Activated T-cell treated with anti-CD3 and anti-CD28 coated beads for 48 hours (primary cell): ENCODE results near the gene GRHPR.
"Not testable (repeated sequence)": the region's sequence is repeated elsewhere in the genome, so short reads cannot be mapped to it uniquely, and the experiment has no call there.

Source experiments
- DNase-seq: peaks from one replicate; pipeline ENCODE4 v3.0.0-alpha.2; 2020; ENCODE audit warnings: low read depth

GRHPR gene

DNA sequence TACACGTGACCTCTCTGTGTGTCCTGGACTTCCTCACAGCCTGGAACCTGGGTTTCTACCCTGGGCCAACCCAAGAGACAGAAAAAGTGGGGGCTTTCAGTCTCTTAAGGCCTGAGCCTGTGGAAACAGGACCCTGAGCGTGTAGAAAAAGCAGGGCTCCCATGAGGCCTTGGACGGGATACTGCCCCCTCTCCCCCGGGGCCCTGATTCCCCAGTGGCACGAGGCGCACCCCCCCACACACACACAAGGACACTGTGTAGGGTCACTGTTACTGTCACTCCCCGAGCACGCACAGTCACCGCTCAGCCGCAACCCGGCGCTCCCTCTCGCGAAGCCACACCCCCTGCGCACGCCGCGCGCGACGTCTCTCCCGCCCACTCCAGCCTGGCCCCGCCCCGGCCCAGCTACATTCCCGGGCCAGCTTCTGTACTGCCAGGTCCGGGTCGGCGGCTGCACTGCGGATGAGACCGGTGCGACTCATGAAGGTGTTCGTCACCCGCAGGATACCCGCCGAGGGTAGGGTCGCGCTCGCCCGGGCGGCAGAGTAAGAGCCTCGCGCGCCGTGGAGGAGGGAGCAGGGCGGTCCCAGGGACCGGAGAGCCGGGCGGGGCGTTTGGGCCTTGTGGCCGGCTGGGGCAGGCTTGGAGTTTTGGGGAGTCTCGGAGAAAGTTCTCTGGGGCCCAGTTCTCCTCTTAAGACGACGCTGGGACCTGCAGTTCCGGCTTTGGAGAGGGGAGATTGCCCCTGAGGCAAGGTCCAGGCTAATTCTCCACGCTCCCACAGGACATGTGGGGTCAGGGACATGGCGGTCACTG is at the start of gene GRHPR:
Gene GRHPR (plus strand): TSS at position 408 of the 816 bp plus-strand sequence. CDS start 55 bp downstream, at position 463.
- DNase-seq, result peak; percentile 90

- no peak for DNase-seq
These were observed 49.7 kb upstream of the GRHPR start for GRCh38 chr9:37372839-37373238.

GRCh38 chr9:37373621-37374020 is 48.9 kb upstream of the GRHPR start:
- DNase-seq, result no peak

GRCh38 chr9:37374892-37375291 is 47.6 kb upstream of the GRHPR start:
- DNase-seq, result no peak

- DNase-seq, result no peak
These were observed 44.5 kb upstream of the GRHPR start for GRCh38 chr9:37377688-37378612.

DNA sequence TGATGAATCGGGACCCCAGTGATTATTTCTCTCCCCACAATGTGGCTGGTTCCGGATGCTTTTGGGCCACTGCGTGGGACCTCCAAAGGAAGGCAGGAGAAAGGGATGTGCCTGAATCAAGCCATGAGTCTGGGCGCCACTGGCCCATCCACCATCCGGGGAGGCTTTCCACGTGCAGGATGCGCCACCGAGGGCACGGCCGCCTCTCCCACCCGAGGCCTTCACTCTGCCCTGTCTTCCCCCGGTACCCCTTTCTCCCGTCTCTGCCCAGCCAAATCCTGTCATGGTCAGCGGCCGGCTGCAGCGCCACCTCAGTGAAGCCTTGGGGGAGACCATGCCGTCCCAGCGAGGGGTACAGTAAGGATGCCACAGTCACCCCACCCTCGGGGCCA is 43.9 kb upstream of the GRHPR start:
- no peak for DNase-seq

DNA sequence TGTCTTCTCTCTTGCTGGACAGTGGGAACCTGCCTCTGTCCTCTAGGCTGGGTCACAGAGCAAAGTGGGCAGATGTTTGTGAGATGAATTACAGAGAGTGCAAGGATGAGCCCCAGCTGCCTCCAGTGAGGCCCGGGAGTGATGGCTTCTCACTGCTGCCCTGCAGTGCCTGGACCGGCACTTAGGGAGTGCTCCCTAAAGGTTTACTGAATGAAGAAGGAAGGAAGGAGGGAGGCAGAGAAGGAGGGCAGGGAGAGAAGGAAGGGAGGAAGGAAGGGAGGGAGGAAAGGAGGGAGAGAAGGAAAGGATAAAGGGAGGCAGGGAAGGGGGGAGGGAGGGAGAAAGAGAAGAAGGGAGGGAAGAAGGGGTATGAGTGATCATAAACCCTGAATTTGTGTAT is 42.7 kb upstream of the GRHPR start:
- DNase-seq, result no peak

- no peak for DNase-seq
These were observed 41.9 kb upstream of the GRHPR start for GRCh38 chr9:37380570-37380969.

DNA sequence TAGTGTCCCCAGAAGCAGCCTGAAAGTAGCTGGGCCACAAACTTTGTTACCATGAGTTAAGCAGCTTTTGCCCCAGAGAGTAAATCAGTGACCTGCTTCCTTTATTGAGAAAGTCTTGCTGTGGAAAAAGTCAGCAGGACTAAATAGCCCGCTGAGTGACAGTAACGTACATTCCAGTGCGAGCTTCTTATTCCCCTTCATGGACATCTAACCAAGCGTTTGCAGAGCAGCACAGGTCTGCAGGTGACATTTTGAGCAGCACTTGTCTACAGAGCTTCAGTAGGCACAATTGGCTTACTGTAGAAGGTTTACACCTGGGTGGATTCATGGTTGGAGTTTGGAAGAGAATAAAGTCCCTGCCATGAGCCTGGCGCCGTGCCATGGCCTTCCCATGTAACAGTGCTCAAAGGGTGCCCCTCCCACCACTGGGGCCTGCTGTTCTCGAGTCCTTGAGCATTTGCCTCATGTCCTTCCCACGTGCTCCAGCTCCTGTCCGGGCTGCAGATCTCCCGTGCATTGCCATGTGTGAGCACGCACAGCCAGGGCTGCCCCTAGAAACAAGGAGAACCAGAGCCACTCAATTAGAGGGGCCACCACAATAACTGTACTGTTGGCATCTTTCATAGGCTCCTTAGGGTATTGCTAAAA is 41.3 kb upstream of the GRHPR start:
- DNase-seq, result no peak

- DNase-seq, result no peak
These were observed 40.1 kb upstream of the GRHPR start for GRCh38 chr9:37382161-37382981.

- no peak for DNase-seq
These were observed 39.5 kb upstream of the GRHPR start for GRCh38 chr9:37382982-37383357.

GRCh38 chr9:37383393-37383792 is 39.1 kb upstream of the GRHPR start:
- no peak for DNase-seq

- DNase-seq, result no peak
These were observed 38.4 kb upstream of the GRHPR start for GRCh38 chr9:37383876-37384746.

- no peak for DNase-seq
These were observed 37.2 kb upstream of the GRHPR start for GRCh38 chr9:37385286-37385685.

DNA sequence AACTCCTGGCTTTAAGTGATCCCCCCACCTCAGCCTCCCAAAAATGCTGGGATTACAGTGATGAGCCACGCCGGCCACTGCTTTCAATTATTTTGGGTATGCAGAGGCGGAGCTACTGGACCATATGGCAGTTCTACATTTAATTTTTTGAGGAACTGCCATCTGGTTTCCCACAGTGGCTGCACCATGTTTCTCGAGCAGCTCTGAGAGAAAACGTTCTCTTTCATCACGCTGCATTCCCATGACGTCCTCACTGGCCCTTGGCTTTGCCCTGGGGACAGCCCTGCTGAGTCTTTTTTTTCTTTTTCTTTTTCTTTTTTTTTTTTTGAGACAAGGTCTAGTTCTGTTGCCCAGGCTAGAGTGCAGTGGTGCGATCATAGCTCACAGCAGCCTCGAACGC is 35.5 kb upstream of the GRHPR start:
- no peak for DNase-seq

GRCh38 chr9:37390759-37391158 is 31.7 kb upstream of the GRHPR start:
- DNase-seq, result no peak

DNA sequence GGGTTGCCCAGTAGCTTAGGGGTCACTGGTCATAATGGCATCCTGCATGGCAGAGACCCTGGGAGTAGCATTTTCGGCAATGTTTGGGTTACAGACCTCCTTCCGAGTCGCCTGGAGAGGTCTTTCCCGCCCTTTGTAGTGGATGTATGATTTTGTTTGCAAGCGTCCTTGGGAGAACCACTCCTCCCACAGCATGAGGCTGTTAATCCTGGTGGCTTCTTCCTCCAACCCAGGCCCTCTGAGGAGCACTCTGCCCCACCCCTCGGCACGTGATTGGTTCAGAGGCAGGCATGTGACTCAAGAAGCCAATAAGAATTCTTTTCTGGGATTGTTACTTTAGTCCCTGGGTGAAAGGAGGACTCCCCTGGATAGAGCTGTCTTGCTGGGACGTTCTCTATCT is 30.2 kb upstream of the GRHPR start:
- DNase-seq, result no peak

- no peak for DNase-seq
These were observed 27.3 kb upstream of the GRHPR start for GRCh38 chr9:37395229-37395628.

GRCh38 chr9:37395663-37396062 is 26.8 kb upstream of the GRHPR start:
- no peak for DNase-seq

DNA sequence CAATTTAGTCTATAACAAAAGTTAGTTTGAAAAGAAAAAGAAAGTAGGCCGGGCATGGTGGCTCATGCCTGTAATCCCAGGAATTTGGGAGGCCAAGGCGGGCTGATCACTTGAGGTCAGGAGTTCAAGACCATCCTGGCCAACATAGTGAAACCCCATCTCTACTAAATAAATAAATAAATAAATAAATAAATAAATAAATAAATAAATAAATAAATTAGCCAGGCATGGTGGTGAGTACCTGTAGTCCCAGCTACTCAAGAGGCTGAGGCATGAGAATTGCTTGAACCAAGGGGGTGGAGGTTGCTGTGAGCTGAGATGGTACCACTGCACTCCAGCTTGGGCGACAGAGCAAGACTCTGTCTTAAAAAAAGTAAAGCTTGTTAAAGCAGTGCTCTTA is 24.5 kb upstream of the GRHPR start:
- not testable (repeated sequence) for DNase-seq
